Activated CD4-positive, alpha-beta T cell treated with anti-CD3 and anti-CD28 coated beads for 1 hour (primary cell): ENCODE measurements around the gene TGIF2.

Source experiments
- DNase-seq: peaks from one replicate; pipeline ENCODE4 v3.0.0-alpha.2; 2020

The TGIF2 gene

DNA sequence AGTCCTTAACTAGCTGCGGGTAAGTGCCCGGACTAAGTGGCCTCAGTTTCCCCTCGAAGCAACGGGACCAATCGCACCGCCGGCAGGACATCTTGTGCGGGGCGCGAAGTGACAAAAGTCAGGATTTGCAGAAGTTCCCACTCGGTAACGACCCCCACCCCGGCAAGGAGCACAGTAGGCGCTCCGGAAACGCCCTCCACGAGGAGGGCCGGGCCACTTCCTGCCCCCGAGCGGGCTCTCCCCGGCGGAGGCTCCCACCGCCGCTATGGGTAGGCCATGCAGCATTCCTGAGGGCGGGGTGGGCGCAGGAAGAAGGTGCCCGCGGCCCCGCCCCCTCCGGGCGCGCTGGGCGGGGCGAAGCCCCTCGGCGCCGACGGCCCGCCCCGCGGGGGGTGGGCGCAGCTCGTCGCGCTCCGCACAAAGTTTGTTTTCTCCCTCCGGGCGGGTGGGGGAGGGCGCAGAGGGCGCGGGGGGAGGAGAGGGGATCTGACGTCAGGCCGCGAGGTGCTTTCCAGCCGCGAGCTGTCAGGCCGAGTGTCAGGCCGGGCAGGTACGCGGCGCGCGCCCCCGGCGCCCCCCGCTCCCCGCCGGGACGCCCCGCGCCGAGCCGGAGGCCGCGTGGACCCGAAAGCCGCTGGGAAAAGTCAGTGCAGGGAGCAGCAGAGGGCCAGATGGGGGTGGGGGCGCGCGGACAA lies at the start of gene TGIF2:
TGIF2 (plus strand) TSS at position 495 of the 695 bp plus-strand sequence. CDS start 5,178 bp downstream, outside the sequence.
- peak; percentile 84 for DNase-seq

DNA sequence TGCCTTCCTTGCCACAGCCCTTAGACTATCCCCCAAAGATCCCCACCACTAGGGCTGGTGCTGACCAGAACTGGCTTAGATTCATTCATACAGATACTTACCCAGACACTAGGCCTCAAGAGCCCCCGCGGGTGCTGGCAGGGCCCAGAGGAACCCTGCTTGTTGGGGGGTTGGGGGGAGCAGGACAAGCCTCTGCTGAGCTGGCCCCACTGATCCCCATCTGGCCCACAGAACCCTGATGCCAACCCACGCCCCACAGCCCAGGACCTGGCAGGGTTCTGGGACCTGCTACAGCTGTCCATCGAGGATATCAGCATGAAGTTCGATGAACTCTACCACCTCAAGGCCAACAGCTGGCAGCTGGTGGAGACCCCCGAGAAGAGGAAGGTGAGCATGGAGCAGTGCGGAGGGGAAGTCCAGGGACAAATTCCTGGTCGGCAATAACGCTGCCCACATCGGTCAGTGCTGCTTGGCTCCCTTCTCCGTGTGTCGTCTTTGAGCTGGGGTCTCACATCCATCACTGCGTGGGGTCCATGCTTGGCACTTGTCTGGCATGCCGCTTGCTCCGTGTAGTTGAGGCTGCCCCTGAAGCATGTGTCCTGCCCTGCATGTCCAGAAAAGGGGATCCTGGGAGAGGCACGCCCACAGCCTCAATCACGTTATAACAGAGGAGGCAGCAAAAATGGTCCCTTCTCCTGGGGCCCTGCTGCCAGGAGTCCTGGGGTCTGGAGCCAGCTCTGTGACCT lies 47.6 kb upstream of the TGIF2 start:
- DNase-seq: no peak

DNA sequence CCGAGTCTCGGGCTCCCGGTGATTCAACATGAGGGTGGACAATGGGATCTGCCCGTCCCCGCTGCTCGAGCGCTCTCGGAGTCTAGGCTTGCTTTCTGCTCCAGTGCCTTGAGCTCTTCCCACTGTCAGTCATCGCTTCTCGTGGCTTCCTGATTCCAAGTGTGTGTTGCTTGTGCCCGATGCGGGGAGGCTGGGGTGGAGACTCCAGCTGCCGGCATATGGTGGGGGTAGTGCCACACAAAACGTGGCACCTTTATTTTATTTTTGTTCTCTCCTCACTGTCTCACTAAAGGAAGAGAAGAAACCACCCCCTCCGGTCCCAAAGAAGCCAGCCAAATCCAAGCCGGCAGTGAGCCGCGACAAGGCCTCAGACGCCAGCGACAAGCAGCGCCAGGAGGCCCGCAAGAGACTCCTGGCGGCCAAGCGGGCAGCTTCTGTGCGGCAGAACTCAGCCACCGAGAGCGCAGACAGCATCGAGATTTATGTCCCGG lies 46.8 kb upstream of the TGIF2 start:
- no peak for DNase-seq

DNA sequence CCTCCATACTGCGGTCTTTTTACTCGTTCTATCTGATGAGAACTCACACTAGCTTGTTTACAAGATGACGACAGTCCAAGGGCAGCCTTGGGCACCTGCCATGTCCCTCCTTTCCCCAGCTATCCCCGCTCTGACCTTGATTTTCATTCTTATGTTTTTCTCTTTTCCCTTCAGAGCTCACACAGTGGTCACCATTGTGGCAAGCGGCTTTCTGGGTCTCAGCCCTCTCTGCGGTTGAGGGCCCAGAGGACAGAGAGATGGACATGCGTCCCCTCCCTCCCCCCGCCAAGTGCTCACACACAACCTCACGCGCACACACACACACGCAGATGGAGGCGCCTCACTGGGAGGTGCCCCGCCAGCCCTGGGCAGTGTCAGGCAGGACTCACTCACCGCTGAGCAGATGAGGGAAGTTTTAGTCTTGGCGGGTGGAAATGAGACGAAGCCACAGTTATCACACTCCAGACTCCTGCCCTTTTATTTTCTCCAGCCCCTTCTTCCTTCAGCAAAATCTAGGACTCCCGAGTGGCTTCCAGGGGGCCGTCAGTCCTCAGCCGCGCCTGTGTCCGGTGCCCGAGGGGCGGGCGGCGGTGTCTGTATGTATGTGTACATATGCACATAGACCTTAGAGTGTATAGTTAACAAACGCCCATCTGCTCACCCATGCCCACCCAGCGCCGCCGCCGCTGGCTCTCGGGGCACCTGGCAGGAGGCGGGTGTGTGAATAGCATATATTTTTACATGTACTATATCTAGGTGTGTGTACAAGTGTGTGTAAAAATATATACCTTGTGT lies 45.9 kb upstream of the TGIF2 start:
- no peak for DNase-seq

DNA sequence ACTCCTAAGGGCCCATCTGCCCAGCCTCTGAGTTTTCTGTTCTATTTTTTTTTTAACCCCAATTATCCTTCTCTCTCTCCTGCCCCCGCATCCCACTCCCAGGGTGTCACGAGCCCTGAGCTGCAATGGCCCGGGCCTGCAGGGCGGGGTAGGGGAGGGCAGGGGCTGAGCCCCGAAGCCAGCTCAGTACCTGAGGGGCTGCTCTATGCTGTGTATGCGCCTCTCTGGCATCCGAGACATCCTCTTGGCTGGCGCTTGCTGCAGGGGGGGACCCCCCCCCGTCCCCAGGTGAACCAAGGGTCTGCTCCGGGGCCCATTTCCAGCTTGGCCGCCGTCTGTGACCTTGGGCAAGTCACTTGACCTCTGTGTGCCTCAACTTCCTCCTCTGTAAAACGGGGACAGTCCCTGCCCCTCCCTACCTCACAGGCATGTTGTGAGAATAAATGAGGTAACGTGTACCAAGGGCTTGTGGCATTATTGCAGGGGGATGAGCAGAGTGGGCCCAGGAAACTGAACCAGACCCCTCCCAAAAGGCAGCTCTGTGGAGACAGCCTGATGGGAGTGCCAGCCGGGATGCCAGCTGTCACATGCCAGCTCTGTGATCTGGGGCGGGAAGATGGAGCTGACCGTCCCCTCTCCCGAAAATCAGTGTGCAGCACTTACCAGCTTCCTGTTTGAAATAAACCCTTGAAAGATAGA lies 45.1 kb upstream of the TGIF2 start:
- DNase-seq: no peak

DNA sequence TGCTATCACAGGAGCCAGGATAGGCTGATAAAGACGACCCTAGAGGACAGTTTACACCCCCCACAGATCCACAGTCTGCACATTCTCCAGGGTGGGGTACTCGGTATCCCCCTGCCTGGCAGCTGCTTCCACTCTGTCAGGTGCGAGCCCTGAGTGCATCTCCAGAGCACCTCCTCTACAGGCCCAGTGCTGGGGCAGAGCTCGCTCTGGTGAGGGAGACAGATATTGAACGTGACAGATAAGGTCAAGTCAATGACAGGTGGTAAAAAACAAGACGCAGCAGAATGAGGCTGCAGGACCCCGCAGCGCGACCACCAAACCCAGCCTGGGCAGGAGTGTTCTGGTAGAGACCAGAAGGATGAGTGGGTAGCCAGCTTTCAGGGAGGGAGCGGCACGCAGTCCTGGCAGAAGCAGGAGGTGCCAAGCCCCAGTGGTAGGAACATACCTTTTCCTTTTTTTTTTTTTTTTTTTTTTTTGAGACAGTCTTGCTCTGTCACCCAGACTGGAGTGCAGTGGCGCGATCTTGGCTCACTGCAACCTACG lies 44.5 kb upstream of the TGIF2 start:
- DNase-seq: no peak

DNA sequence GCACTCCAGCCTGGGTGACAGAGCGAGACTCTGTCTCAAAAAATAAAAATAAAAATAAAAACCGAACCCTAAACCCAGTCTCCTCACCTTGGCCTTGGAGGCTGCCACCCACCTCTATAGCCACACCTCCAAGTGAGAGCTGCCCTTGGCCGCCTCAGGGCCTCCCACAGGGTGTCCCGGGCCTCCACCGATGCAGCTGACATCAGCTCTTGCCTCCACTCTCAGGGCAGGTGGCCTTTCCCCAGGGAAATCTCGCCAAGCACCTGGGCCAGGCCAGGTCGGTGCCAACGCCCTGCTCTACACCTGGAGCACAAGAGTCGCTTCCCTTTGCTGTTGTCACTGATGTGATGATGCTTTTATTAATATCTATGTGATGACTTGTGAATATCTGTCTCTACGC lies 41.0 kb upstream of the TGIF2 start:
- no peak for DNase-seq

DNA sequence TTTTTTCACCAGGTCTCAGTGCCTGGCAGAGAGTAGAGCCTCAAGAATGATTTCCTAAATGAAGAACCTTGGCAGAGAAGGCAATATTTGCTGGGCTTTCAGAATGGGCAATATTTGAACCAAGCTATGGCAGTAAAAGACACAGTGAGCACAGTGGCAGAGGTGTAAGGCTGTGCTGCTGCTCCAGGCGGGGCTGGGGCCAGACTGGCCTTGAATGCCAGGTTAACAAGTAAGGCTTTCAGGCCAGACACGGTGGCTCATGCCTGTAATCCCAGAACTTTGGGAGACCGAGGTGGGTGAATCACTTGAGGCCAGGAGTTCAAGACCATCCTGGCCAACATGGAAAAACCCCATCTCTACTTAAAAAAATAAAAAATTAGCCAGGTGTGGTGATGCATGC lies 40.6 kb upstream of the TGIF2 start:
- no peak for DNase-seq

DNA sequence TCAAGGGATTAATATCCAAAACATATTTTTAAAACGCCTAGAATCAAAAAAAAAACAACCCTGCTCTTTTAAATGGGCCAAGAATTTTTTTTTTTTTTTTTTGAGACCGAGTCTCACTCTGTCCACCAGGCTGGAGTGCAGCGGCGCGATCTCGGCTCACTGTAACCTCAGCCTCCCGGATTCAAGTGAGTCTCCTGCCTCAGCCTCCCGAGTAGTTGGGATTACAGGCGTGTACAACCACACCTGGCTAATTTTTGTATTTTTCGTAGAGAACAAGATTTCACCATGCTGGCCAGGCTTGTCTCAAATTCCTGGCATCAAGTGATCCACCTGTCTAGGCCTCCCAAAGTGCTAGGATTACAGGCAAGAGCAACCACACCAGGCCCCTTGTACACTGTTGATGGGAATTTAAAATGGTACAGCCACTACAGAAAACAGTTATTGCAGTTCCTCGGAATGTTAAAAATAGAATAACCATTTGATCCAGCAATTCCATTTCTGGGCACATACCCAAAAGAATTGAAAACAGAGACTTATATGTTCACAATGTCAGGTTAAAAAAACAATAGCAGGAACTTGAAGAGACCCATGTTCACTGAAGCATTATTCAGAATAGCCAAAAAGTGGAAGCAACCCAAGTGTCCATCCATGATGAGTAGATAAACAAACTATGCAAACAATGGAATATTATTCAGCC lies 35.2 kb upstream of the TGIF2 start:
- DNase-seq: no peak

DNA sequence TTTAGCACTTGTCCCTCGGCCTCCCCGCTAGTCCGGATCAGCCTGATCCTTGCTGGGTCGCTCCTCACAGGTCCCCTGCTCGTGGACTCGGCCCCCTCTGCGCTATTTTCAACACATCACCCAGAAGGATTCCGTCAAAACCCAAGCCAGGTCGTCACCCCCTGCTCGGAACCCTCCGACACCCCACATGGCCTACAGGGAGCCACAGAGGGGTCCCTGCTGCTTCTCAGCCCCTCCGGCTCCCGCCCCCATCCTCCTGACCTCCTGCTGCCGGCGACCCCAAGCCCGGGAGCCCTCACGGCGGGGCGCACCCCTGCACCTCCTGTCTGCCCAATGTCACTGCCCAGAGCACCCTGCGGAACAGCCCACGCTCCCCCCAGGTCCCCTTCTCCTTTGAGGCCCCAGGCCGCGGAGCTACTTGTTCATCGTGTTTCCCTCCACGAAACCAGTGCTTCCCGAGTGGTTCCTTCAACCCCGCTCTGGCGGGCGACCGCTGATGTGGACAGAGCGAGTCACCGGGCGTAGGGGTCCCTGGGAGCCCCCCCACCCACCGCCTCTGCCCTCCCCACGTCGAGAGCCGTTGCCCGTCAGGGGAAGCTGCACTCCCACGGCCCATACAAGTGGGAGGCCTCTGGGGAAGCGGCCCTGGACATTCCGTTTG lies 32.7 kb upstream of the TGIF2 start:
- DNase-seq: no peak

DNA sequence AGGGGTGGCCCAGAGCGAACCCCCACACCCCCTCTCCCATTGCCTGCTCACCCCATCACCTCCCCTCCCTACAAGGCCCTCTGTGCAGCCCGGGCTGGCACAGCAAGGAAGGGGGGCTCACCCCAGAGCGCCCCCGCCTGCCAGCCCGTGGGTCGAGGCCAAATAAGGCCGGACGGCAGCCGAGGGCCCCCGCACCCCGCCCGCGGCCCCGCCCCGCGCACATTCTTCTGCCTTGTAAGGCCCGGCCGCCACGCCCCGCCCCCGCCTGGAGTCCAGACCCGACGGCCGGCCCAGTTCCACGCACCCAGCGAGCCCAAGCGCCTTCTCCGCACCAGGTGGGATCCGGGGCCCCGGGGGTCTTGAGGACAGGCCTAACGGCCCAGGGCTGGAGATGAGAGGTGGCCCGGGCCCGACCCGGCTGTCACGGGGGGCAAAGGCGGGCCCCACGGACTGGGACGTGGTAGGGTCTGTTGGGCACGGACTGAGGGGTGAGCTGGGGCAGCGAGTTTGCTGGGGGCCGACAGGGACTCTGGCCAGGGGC lies 32.1 kb upstream of the TGIF2 start, which contains the start of gene MYL9:
MYL9 (plus strand) TSS at position 293 of the 541 bp plus-strand sequence. CDS start 3,366 bp downstream, outside the sequence.
- DNase-seq: no peak

DNA sequence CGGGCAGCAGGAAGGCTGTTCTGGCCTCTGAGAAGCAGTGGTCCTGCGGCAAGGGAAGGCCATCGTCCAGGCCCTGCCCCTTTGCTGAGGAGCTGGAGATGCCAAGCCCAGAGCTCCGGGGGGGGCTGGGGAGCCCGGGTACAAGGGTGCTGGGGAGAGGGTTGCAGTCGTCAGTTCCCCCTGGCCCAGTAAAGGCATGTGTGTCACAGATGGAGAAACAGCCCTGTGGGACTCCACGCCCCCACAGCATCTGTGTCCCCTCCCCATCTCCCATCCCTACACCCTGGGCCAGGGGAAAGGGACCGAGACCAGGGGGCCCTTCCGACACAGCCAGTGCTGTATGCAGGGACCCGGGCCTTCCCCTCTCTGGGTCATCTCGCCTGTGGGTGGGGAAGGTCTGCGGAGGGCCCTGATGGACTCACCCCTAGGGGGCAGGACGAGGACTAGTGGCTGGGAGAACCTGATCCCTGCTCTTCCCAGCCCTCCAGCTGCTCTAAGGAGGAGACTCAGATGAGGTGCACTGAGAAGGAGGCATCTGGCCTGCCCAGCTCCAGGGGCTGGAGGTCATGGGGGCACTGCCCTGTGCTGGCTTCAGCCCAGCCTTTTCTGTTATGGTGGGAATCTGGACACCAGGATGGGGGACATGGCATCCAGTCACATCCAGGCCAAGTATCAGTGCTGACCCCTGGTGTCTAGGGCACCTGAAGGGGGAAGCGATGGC lies 31.5 kb upstream of the TGIF2 start:
- DNase-seq: no peak

DNA sequence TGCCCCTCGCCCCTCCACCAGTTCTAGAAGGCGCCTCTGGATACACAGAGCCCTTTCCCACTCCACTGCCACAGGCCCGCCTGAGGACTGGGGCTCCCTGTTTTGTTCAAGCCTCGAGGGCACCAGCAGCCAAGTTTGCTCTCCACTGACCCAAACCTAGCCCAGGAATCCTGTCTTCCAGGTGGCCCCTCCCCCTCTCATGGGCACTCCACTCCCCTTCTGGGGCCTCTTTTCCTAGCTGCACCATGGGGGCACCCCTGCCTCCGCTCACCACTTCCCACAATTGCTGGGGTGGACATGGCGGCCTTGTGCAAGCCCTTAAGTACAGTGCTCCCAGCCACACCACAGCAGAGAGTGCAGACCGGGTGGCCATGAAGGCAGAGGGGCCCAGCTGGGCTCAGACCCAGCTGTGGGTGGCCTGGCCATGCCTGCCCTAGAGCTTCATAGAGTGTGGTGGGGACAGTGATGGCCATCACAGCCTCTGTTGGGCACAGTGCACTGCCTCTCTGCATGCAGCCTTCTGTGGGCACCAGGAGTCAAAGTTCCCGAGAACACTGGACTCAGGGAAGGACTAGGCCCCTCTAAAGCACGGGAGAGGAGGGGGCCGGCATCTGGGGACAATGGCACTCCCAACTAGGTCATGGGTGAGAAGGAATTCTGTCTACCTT lies 30.7 kb upstream of the TGIF2 start:
- no peak for DNase-seq

DNA sequence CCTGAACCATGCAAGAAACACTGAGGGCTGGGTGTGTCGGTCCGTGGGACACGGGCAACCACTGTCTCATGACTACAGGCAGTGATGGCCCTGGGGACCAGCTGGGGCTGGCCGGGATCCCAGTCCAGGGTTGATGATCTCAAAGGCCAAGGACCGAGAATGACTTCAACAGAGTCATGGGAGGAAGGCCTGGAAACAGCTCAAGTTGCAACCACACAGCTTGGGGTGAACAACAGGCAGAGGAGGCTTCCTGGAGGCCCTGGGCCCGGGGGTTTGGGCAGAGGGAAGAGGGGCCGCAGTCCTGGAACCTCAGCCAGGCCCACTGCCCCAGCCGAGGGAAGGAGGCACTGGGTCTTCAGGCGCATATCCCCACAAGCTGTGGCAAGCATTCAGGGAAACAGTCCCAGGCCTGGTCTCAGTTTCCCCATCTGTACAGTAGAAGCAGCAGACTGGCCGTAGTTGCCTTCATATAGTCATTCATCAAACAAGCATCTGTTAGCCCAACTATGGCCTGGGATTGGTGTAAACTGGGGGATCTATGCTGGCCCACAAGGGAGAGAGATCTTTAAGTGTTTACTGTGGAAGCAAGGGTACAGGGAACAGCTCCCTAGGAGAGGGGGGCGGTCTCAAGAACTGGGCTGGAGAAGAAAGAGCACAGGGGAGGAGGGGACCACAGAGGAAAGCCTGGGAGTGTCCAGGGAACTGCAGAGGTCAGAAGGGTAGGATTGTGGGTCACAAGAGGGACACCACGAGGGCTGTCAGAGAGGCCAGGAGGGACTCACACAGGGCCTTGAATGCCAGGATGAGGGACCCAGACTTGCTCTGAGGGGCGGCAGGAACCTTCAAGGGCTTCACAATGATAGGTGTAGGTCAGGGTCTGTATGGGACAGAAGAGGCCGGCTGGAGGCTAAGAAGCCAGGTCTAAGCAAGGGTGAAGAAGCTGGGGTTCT lies 29.9 kb upstream of the TGIF2 start:
- no peak for DNase-seq

DNA sequence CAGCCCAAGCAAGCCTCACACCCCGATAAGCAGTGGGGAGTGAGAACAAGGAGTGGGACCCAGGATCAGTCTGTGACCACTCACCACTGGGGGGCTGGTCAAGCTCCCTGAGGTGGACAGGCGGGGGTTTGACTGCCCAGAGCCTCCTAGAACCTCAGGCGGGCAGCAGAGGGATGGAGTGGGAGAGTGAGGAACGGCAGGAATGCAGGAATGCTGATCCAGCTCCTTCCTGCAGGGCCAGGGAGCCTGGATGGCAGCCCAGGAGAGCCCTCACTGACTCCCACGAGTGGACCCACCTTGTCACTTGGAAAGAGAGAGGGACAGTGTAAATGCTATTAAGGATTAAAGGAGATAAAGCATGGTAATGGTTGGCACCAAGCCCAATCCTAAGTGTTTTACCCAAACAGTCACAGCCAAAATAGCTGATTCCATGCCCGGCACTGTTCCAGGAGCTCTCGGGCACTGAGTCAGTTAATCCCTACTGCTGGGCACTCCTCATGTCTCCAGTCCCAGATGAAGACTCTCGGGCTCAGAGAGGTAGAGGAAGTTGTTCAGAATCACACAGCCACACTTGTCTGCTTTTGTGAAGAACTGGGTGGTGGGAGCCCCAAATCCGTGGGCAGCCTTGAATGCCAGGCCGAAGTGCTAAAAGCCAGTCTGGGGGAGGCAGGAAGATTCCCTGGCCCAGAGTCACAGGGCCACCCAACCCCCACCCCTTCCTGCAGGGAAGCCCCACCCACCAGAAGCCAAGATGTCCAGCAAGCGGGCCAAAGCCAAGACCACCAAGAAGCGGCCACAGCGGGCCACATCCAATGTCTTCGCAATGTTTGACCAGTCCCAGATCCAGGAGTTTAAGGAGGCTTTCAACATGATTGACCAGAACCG lies 29.0 kb upstream of the TGIF2 start:
- DNase-seq: no peak

DNA sequence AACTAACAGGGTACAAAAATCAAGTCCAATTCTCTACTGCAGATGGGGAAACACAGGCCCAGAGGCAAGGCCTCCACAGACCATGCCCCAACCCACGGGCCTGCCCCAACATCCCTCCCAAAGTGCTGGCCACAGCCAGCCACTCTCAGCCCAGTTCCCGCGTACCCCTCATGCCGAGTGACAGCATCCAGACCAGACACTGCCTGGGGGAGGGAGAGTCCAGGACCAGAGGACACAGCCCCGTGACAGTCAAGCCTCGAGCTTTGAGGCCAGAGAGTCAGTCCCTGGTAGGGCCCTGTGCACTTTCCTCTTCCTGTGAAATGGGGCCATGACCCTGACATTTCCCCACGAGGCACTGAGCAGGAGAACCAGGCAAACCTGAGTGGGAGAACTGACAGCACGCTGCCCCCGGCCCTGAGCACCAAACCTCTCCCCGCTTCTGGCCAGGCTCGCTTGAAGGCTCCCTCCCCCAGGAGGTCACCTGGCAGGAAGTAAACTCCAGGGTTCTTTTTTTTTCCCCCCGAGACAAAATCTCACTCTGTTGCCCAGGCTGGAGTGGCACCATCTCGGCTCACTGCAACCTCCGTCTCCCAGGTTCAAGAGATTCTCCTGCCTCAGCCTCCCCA lies 27.2 kb upstream of the TGIF2 start:
- no peak for DNase-seq
